ENCODE results near the gene GLIS1.

GLIS1 gene

DNA sequence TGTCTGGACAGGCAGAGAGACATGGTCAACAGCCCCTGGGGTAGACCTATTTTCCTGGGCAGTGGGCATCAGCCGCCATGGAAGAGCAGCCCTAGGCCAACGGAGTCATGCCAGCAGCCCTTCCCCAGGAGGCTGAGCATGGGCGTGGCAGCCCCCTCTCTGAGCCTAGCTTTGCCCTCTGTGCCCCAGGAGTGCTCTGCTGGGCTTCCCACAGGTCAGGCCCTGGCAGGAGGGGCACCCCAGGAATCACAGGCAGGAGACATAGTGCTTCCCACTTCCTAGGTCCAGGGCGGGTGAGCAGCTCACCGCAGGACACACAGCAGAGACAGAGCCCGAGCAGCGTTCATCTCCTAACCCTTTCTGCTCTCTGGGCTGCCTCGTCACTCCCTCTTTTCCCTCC, 132.8 kb downstream of the GLIS1 start:
- no peak overlapping the region for H3K27ac ChIP-seq
- no peak for TF ChIP-seq ZFX (IDR thresholded peaks at IDR 0.05)
- TF ChIP-seq, protein P1, sequence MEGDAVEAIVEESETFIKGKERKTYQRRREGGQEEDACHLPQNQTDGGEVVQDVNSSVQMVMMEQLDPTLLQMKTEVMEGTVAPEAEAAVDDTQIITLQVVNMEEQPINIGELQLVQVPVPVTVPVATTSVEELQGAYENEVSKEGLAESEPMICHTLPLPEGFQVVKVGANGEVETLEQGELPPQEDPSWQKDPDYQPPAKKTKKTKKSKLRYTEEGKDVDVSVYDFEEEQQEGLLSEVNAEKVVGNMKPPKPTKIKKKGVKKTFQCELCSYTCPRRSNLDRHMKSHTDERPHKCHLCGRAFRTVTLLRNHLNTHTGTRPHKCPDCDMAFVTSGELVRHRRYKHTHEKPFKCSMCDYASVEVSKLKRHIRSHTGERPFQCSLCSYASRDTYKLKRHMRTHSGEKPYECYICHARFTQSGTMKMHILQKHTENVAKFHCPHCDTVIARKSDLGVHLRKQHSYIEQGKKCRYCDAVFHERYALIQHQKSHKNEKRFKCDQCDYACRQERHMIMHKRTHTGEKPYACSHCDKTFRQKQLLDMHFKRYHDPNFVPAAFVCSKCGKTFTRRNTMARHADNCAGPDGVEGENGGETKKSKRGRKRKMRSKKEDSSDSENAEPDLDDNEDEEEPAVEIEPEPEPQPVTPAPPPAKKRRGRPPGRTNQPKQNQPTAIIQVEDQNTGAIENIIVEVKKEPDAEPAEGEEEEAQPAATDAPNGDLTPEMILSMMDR (conservative IDR thresholded peaks at IDR 0.05): no peak

DNA sequence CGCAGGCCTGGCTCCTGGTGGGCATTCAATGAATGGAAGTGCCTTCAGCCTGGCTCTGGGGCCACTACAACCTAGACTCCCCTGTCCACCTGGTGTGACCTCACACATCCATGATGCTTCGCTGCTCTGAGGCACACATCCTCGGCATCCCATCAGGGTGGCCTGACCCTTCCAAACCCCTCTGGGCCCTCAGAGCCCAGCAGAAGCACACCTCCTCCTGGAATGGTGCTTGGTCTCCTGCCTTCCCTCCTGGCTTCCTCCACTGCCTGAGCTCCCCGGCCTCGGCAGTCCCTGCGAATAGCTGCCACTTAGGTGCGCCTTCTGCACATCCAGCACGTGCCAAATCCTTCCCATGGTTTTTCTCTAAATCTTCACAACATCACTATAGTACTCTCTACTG, 133.8 kb downstream of the GLIS1 start:
- H3K27ac ChIP-seq: no peak overlapping the region
- TF ChIP-seq, protein P1 (conservative IDR thresholded peaks at IDR 0.05): no peak
- no peak for TF ChIP-seq ZFX (IDR thresholded peaks at IDR 0.05)

DNA sequence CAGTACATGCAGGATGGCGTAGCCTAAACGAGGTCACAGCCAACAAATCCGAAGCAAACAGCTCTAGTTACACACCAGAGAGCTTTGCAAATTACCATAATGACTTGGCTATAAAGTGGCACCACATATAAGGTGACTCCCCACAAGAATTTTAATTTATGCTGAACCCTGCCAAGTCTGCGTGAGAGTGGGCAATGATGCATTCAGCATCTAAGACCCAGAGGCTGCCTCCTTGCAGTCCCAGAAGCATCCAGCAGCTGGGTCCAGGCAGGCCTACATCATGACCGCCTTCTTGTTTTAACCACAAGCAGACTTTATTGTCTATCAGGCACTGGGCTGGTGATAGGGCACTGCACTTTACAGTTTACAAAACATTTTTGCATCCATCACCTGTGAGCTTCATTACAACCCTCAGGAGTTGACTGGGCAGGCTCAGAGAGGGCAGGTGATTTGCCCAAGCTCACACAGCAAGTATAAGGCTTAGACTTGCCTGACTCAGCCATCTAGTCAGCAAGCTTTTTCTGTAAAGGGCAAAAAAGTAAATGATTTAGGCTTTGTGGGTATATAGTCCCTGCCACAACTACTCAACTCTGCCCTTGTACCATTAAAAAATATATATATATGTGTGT, 134.6 kb downstream of the GLIS1 start:
- TF ChIP-seq, protein P1 (conservative IDR thresholded peaks at IDR 0.05): no peak
- no peak for TF ChIP-seq ZFX (IDR thresholded peaks at IDR 0.05)
- no peak overlapping the region for H3K27ac ChIP-seq

DNA sequence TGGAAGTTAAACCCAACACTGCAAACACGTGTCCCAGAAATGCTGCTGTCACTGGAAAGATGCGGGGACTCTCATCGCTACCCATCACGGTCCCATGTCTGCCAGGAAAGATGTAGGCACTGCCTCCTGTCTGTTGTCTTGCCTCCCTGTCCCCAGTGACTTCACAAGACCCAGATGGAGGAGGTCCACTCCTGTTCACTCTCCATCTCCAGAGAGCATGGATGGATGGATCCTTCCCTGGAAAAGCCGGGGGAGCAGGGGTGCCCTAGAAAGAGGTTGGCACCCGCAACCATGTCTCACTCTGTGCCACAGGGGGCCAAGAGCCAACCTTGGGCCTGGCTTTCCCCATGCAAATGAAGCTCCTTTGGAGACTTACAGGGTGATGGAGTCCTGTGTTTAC, 135.5 kb downstream of the GLIS1 start:
- TF ChIP-seq, protein P1 (conservative IDR thresholded peaks at IDR 0.05): no peak
- H3K27ac ChIP-seq: no peak overlapping the region

DNA sequence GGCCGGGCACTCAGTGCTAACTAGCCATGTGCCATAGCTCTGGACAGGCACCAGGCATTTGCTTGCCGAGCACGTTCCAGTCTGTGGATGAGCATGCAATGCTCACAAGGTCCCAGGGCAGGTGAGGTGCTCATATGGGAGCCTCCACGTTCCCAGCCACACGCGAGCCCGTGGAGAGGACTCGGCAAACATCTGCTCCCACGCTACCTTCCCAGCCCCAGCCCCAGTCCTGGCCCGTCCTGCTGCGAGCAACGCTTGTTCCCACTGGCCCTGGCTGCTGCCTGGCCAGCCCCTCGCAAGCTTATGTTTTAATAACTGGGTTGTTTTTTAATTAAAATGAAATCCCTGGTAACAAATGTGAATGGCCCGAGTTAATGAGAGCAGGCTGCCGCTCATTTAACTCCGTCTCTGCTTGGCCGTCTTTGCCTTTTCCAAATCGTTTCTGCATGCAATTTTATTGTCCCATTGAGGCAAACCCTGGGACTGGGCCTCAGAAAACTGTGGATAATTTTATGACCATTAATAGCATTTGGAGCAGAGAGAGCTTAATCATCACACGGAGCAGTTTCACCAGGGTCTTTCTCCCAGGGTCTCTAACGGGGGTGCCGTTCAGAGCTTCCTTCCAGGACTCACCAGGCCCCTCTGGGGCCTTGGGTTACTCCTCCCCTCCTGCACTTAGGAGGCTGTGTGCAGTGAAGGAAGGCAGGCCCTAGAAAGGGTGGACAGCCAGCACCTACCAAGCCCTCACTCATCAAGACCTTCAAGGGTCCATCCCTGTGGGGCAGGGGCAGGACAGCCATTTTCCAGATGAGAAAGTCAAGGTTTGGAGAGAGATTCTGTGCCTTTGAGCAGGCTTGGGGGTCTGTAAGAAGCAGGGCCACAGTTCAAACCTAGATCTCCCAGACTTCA, 136.8 kb downstream of the GLIS1 start:
- TF ChIP-seq, protein P1 (conservative IDR thresholded peaks at IDR 0.05): no peak
- TF ChIP-seq ZFX (IDR thresholded peaks at IDR 0.05): no peak
- no peak overlapping the region for H3K27ac ChIP-seq

DNA sequence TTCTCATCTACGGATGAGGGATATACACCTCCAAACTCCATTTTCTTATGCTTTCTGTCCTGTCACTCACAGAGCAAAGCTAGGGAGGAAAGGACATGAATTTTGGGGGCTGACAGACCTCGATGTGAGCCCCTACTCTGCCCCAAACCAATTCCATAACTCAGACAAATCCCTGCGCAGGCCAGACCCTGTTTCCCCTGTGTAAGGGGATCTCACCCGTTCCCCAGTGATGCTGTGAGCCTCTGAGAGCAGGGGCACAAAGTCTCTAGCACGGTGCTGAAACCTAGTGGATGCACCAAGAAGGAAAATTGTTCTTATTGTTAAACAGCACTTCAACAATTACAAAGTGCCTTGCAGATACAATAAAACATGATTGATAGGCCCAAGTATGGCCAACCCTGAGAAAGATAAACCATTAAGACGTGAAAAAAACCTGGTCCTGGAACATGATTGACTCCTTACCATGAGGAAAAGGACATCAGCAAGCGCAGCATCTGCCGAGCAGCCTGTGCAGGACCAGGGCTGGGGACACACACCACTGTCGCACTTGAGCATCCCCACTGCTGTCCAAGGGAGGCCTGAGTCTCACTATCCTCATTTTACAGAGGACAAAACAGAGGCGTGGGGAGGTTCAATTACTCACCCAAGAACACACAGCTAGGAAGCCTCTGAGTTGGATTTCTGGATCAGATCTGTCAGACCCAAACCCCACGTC, 137.8 kb downstream of the GLIS1 start:
- TF ChIP-seq, protein P1 (conservative IDR thresholded peaks at IDR 0.05): no peak
- TF ChIP-seq ZFX (IDR thresholded peaks at IDR 0.05): no peak
- H3K27ac ChIP-seq: no peak overlapping the region

DNA sequence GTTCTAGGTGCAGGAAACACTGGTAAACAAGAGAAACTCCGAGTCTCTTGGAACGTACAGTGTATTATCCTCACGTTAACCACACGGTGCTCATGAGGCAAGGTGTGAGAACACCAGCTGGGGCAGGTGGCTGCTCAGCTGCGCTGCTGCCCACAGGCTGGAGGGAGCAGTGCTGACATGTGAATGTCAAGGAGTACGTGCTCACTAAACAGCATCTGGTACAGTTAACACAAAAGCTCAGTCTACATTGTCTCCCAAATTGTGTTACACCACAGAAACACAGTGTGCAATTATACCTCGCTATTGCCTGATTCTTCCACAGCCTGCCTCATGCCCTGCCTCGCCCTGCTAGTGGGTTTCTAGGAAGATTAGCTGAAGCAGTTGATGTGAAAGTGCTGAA, 138.4 kb downstream of the GLIS1 start:
- no peak overlapping the region for H3K27ac ChIP-seq
- TF ChIP-seq, protein P1 (conservative IDR thresholded peaks at IDR 0.05): no peak
- TF ChIP-seq ZFX (IDR thresholded peaks at IDR 0.05): no peak
